ENCODE data around the gene LRCH2.

DNA sequence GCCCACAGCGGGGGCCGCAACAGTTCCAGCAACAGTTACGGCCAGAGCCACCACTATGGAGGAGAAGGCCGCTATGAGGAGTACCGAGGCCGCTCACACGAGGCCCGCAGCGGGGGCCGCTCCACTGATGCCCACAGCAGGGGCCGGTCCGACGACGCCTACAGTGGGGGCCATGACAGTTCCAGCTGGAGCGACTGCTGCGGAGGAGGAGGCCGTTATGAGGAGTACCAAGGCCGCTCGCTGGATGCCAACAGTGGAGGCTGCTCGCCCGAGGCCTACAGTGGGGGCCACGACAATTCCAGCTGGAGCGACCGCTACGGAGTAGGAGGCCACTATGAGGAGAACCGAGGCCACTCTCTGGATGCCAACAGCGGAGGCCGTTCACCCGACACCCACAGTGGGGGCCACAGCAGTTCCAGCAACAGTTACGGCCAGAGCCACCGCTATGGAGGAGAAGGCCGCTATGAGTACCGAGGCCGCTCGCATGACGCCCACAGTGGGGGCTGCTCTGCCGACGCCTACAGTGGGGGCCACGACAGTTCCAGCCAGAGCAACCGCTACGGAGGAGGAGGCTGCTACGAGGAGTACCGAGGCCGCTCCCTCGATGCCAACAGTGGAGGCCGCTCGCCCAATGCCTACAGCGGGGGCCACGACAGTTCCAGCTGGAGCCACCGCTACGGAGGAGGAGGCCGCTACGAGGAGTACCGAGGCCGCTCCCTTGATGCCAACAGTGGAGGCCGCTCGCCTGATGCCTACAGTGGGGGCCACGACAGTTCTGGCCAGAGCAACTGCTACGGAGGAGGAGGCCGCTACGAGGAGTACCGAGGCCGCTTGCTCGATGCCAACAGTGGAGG lies 43.0 kb downstream of the LRCH2 start:
- TF ChIP-seq, protein P1, sequence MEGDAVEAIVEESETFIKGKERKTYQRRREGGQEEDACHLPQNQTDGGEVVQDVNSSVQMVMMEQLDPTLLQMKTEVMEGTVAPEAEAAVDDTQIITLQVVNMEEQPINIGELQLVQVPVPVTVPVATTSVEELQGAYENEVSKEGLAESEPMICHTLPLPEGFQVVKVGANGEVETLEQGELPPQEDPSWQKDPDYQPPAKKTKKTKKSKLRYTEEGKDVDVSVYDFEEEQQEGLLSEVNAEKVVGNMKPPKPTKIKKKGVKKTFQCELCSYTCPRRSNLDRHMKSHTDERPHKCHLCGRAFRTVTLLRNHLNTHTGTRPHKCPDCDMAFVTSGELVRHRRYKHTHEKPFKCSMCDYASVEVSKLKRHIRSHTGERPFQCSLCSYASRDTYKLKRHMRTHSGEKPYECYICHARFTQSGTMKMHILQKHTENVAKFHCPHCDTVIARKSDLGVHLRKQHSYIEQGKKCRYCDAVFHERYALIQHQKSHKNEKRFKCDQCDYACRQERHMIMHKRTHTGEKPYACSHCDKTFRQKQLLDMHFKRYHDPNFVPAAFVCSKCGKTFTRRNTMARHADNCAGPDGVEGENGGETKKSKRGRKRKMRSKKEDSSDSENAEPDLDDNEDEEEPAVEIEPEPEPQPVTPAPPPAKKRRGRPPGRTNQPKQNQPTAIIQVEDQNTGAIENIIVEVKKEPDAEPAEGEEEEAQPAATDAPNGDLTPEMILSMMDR (conservative IDR thresholded peaks at IDR 0.05; ENCODE audit: low read length): no peak
- no peak for TF ChIP-seq EZH2phosphoT487 (IDR thresholded peaks at IDR 0.05; ENCODE audit: borderline replicate concordance, low read depth, low read length)

Measured in OCI-LY7 (cell line).